LNCaP clone FGC (cell line): ENCODE results near the gene GP1BA.
A peak's percentile ranks its signal among the peaks of the same experiment; 100 is the strongest.

Experiments used
- DNase-seq: peaks from one replicate; pipeline ENCODE4 v3.0.0-alpha.2; 2011; ENCODE audit warnings: low read depth
- H3K4me3 ChIP-seq: 2 replicates; pipeline ENCODE4 v1.5.1; 2011; ENCODE audit warnings: mild to moderate bottlenecking, low read depth, low read length, control low read depth
- CTCF ChIP-seq: IDR thresholded peaks from 2 replicates; pipeline ENCODE4 v1.5.1; 2012; ENCODE audit warnings: mild to moderate bottlenecking; ENCODE audit not compliant: control insufficient read depth, insufficient read depth; ENCODE audit errors: extremely low read depth

Gene GP1BA

GRCh38 chr17:4944554-4945175 is 12.6 kb downstream of the GP1BA start:
- TF ChIP-seq CTCF, result no peak
- no peak for DNase-seq
- no peak overlapping the region for H3K4me3 ChIP-seq

GRCh38 chr17:4945176-4945943 is 13.3 kb downstream of the GP1BA start:
- DNase-seq, result no peak
- TF ChIP-seq CTCF, result no peak
- H3K4me3 ChIP-seq, result no peak overlapping the region; the same call in 1 of the 2 replicates

GRCh38 chr17:4945944-4946280 is 13.8 kb downstream of the GP1BA start:
- H3K4me3 ChIP-seq, result peak overlapping the region; percentile 99
- no peak for TF ChIP-seq CTCF
- DNase-seq, result no peak

- no peak for DNase-seq
- peak overlapping the region; percentile 99 for H3K4me3 ChIP-seq
- no peak for TF ChIP-seq CTCF
Observed at GRCh38 chr17:4946312-4946976, 14.4 kb downstream of the GP1BA start.

GRCh38 chr17:4947010-4947410 is 14.9 kb downstream of the GP1BA start:
- peak overlapping the region; percentile 99 for H3K4me3 ChIP-seq
- DNase-seq, result no peak
- TF ChIP-seq CTCF, result no peak

GRCh38 chr17:4947411-4948165 is 15.5 kb downstream of the GP1BA start:
- TF ChIP-seq CTCF, result no peak
- peak overlapping the region; percentile 99 for H3K4me3 ChIP-seq
- no peak for DNase-seq
